OCI-LY7 (cell line): Measurements from ENCODE around the gene BCHE. TPM values are rescaled to one million over a fixed set of nuclear protein-coding genes. Genes with fewer than 3 reads are reported as not detected.

ENCODE experiments used
- BruUV-seq: library from RNA; stranded (reverse); fragments of 400-500 nt; replicated peaks from 2 replicates; lab custom pipeline; 2021; lab: Mats Ljungman, UMichigan
- CTCF ChIA-PET: fragments of 300-600 bp; sonication (Branson Sonifier 250); formaldehyde crosslinking; loops from one replicate; lab custom pipeline; 2022; ENCODE audit warnings: antibody characterized with exemption; ENCODE audit not compliant: unreplicated experiment; lab: Charles Lee
- POLR2A ChIA-PET: fragments of 300-600 bp; sonication (Branson Sonifier 250); formaldehyde crosslinking; loops from one replicate; lab custom pipeline; 2022; ENCODE audit warnings: antibody characterized with exemption; lab: Charles Lee
- DNase-seq: peaks from one replicate; pipeline ENCODE4 v3.0.0-alpha.2; 2015; ENCODE audit warnings: low spot score
- H2AFZ ChIP-seq: fragments of 200-600 bp; sonication (generic), shearing (Covaris generic); 2 replicates; pipeline ENCODE4 v1.6.1; 2014; ENCODE audit warnings: mild to moderate bottlenecking, antibody characterized with exemption, low read length, moderate library complexity
- H3K27ac ChIP-seq: fragments of 200-600 bp; sonication (generic); 2 replicates; pipeline ENCODE4 v1.5.1; 2014; ENCODE audit warnings: mixed run types, low read depth, mild to moderate bottlenecking, moderate library complexity, low read length, inconsistent platforms; ENCODE audit not compliant: poor library complexity, severe bottlenecking
- H3K36me3 ChIP-seq: fragments of 200-600 bp; sonication (generic); 2 replicates; pipeline ENCODE4 v1.6.1; 2014; ENCODE audit warnings: mild to moderate bottlenecking, antibody characterized with exemption, low read length, moderate library complexity, mixed read lengths; ENCODE audit not compliant: insufficient read depth
- H3K4me1 ChIP-seq: fragments of 200-600 bp; sonication (generic); 2 replicates; pipeline ENCODE4 v1.5.1; 2014; ENCODE audit warnings: mild to moderate bottlenecking, low read length; ENCODE audit not compliant: insufficient read depth, poor library complexity, severe bottlenecking
- H3K4me2 ChIP-seq: fragments of 200-600 bp; sonication (generic); 2 replicates; pipeline ENCODE4 v1.6.1; 2014; ENCODE audit warnings: mild to moderate bottlenecking, low read length
- H3K4me3 ChIP-seq: fragments of 200-600 bp; sonication (generic); 2 replicates; pipeline ENCODE4 v1.5.1; 2014; ENCODE audit warnings: mild to moderate bottlenecking, low read depth, low read length; ENCODE audit not compliant: poor library complexity, severe bottlenecking
- H3K79me2 ChIP-seq: fragments of 200-600 bp; sonication (generic); 2 replicates; pipeline ENCODE4 v1.6.1; 2016; ENCODE audit warnings: low read depth, mild to moderate bottlenecking, low read length, moderate library complexity, mixed read lengths; ENCODE audit not compliant: insufficient read depth
- H3K9me2 ChIP-seq: fragments of 200-600 bp; sonication (generic); 2 replicates; pipeline ENCODE4 v1.6.1; 2016; ENCODE audit warnings: mild to moderate bottlenecking, low read length, mixed read lengths; ENCODE audit not compliant: insufficient read depth
- H3K9me3 ChIP-seq: fragments of 200-600 bp; sonication (generic); 2 replicates; pipeline ENCODE4 v1.6.1; 2014; ENCODE audit warnings: mild to moderate bottlenecking, mixed run types, low read length, mixed read lengths
- H4K20me1 ChIP-seq: fragments of 200-600 bp; sonication (generic); 2 replicates; pipeline ENCODE4 v1.6.1; 2014; ENCODE audit warnings: mild to moderate bottlenecking, antibody characterized with exemption, low read length, moderate library complexity, mixed read lengths; ENCODE audit not compliant: insufficient read depth
- EZH2phosphoT487 ChIP-seq: fragments of 200-600 bp; sonication (generic); IDR thresholded peaks from 2 replicates; pipeline ENCODE4 v1.6.1; 2018; ENCODE audit warnings: low read depth, borderline replicate concordance, mild to moderate bottlenecking, mixed run types, antibody characterized with exemption, low read length, moderate library complexity, mixed read lengths
- intact Hi-C: fragments of 100-400 bp; cut with micrococcal nuclease; formaldehyde crosslinking; loops from one replicate; pipeline ENCODE4 v1.10.0; 2022; ENCODE audit not compliant: unreplicated experiment
- total RNA-seq, 2 experiments: library from RNA; depleted of rRNA in 1 of 2; stranded (reverse); fragments of >200 nt in 1 of 2; shearing (Covaris generic) in 1 of 2; gene quantifications; 2 replicates each; pipeline ENCODE4 v1.2.3, GENCODE V29; 2014 to 2022
- TF ChIP-seq, protein P1 (sequence below): fragments of 200-600 bp; sonication (generic); conservative IDR thresholded peaks from 2 replicates; pipeline ENCODE4 v1.5.1; 2014; ENCODE audit warnings: mild to moderate bottlenecking, antibody characterized with exemption, low read length, moderate library complexity, mixed read lengths

Gene BCHE
- total RNA-seq, 2 experiments from 2014 or later = not detected

DNA sequence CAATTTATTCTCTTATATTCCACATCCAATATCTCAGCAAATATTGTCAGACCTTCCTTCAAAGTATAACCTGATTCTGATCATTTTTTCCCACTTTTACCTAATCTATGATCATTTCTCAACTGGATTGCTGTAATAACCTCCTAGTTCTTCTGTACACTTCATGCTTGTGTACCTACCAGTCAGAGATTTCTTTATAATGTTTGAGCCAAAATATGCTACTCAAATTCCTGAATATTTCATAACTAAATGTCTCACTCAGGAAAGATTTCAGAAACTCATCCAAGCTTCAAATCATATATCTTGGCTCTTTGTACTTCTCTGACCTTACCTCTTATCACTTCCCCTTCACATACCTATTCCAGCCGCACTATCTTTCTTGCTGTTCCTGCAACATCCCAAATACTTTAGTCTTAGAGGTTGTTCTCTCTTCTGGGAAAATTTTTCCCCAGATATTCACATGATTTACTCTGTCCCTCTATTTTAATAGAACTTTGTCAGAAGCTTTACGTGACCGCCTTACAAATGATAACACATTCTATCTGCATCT, 20.0 kb downstream of the BCHE start:
- no peak overlapping the region for H3K4me3 ChIP-seq
- H3K79me2 ChIP-seq = no peaks in the 10 kb centered on the region
- BruUV-seq = no TSS peak
- H3K4me2 ChIP-seq = no peak overlapping the region
- POLR2A ChIA-PET = no interaction called here
- CTCF ChIA-PET = no interaction called here
- H3K36me3 ChIP-seq = no peaks in the 10 kb centered on the region
- H2AFZ ChIP-seq = no peak overlapping the region
- TF ChIP-seq EZH2phosphoT487 = no peak
- TF ChIP-seq, protein P1, sequence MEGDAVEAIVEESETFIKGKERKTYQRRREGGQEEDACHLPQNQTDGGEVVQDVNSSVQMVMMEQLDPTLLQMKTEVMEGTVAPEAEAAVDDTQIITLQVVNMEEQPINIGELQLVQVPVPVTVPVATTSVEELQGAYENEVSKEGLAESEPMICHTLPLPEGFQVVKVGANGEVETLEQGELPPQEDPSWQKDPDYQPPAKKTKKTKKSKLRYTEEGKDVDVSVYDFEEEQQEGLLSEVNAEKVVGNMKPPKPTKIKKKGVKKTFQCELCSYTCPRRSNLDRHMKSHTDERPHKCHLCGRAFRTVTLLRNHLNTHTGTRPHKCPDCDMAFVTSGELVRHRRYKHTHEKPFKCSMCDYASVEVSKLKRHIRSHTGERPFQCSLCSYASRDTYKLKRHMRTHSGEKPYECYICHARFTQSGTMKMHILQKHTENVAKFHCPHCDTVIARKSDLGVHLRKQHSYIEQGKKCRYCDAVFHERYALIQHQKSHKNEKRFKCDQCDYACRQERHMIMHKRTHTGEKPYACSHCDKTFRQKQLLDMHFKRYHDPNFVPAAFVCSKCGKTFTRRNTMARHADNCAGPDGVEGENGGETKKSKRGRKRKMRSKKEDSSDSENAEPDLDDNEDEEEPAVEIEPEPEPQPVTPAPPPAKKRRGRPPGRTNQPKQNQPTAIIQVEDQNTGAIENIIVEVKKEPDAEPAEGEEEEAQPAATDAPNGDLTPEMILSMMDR = no peak
- intact Hi-C loops = no loop called here
- H4K20me1 ChIP-seq = no peaks in the 10 kb centered on the region
- H3K9me2 ChIP-seq = no peaks in the 10 kb centered on the region
- no peaks in the 10 kb centered on the region for H3K4me1 ChIP-seq
- H3K27ac ChIP-seq = no peak overlapping the region
- DNase-seq = no peak
- no peaks in the 10 kb centered on the region for H3K9me3 ChIP-seq

DNA sequence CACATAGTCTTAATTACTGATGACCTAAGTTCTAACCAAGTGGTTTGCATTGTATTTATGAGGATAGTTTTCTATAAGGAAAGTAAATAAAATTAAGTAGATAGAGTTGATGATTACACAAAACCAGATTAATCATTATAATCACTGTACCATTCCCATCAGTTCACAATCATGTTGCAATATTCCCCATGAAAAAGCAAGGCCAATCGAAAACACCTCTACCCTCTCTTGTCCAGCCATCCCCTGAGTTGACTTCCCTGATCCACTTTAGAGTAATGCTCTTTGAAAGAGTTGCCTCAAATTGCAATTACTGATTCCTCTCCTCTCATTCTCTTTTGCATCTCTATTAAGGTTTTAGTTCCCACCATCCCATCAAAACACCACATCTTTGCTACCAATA, 21.0 kb downstream of the BCHE start:
- H3K4me2 ChIP-seq = no peak overlapping the region
- ChIA-PET POLR2A (no interaction called here), CTCF (no interaction called here)
- no peak overlapping the region for H3K27ac ChIP-seq
- H3K79me2 ChIP-seq = no peaks in the 10 kb centered on the region
- H3K9me3 ChIP-seq = no peaks in the 10 kb centered on the region
- H3K4me3 ChIP-seq = no peak overlapping the region
- H3K4me1 ChIP-seq = no peaks in the 10 kb centered on the region
- H4K20me1 ChIP-seq = no peaks in the 10 kb centered on the region
- H3K36me3 ChIP-seq = no peaks in the 10 kb centered on the region
- no peaks in the 10 kb centered on the region for H3K9me2 ChIP-seq
- DNase-seq = no peak
- intact Hi-C loops = no loop called here
- BruUV-seq = no TSS peak
- H2AFZ ChIP-seq = no peak overlapping the region
- TF ChIP-seq, protein P1 = no peak
- no peak for TF ChIP-seq EZH2phosphoT487

- ChIA-PET POLR2A (interaction anchor here (0.7 kb wide), 2 partner anchors 27 to 1993 kb away, joined by 3 to 4 read pairs; no protein-coding TSS in a partner anchor), CTCF (no interaction called here)
- Histone ChIP-seq H3K9me2 (no peaks in the 10 kb centered on the region), H3K4me2 (no peak overlapping the region), H3K4me3 (no peak overlapping the region), H3K79me2 (no peaks in the 10 kb centered on the region), H3K27ac (no peak overlapping the region), H2AFZ (no peak overlapping the region), H3K36me3 (no peaks in the 10 kb centered on the region), H3K9me3 (no peaks in the 10 kb centered on the region), H4K20me1 (no peaks in the 10 kb centered on the region), H3K4me1 (no peaks in the 10 kb centered on the region)
- no peak for TF ChIP-seq EZH2phosphoT487
- TF ChIP-seq, protein P1 = no peak
- intact Hi-C loops = no loop called here
- DNase-seq = no peak
- BruUV-seq = no TSS peak
Observed at GRCh38 chr3:165815682-165816081, 21.5 kb downstream of the BCHE start.
